Measurements from ENCODE around the gene CSMD2.

Gene CSMD2

GRCh38 chr1:33762962-33763361, 402.1 kb downstream of the CSMD2 start:
- H3K9me3 ChIP-seq (ENCODE audit: control insufficient read depth in 1 of 2, low read length in 2 of 2), result no peaks in the 10 kb centered on the region
- no peak overlapping the region for H3K27ac ChIP-seq (ENCODE audit: low read depth, low read length)
- H3K4me3 ChIP-seq (ENCODE audit: low read depth in 1 of 2, low read length in 2 of 2), result no peak overlapping the region
- no peaks in the 10 kb centered on the region for H3K4me1 ChIP-seq (ENCODE audit: control insufficient read depth in 1 of 2, insufficient read depth in 2 of 2, low read length in 2 of 2)
- H3K36me3 ChIP-seq (ENCODE audit: control insufficient read depth in 1 of 2, insufficient read depth in 2 of 2, low read length in 2 of 2), result no peaks in the 10 kb centered on the region
- no peak overlapping the region for H3K9ac ChIP-seq (ENCODE audit: low read depth in 1 of 2, low read length in 2 of 2)
- H3K27me3 ChIP-seq (ENCODE audit: control insufficient read depth in 1 of 2, insufficient read depth in 2 of 2, low read length in 2 of 2), result no peaks in the 10 kb centered on the region

GRCh38 chr1:33762109-33762830, 402.8 kb downstream of the CSMD2 start:
- H3K27me3 ChIP-seq (ENCODE audit: control insufficient read depth in 1 of 2, insufficient read depth in 2 of 2, low read length in 2 of 2), result no peaks in the 10 kb centered on the region
- H3K4me3 ChIP-seq (ENCODE audit: low read depth in 1 of 2, low read length in 2 of 2), result no peak overlapping the region
- H3K4me1 ChIP-seq (ENCODE audit: control insufficient read depth in 1 of 2, insufficient read depth in 2 of 2, low read length in 2 of 2), result no peaks in the 10 kb centered on the region
- no peaks in the 10 kb centered on the region for H3K9me3 ChIP-seq (ENCODE audit: control insufficient read depth in 1 of 2, low read length in 2 of 2)
- no peak overlapping the region for H3K9ac ChIP-seq (ENCODE audit: low read depth in 1 of 2, low read length in 2 of 2)
- no peak overlapping the region for H3K27ac ChIP-seq (ENCODE audit: low read depth, low read length)
- H3K36me3 ChIP-seq (ENCODE audit: control insufficient read depth in 1 of 2, insufficient read depth in 2 of 2, low read length in 2 of 2), result no peaks in the 10 kb centered on the region

- Histone ChIP-seq H3K9me3 (ENCODE audit: control insufficient read depth in 1 of 2, low read length in 2 of 2) (no peaks in the 10 kb centered on the region), H3K4me1 (ENCODE audit: control insufficient read depth in 1 of 2, insufficient read depth in 2 of 2, low read length in 2 of 2) (no peaks in the 10 kb centered on the region), H3K4me3 (ENCODE audit: low read depth in 1 of 2, low read length in 2 of 2) (no peak overlapping the region), H3K27ac (ENCODE audit: low read depth, low read length) (no peak overlapping the region), H3K27me3 (ENCODE audit: control insufficient read depth in 1 of 2, insufficient read depth in 2 of 2, low read length in 2 of 2) (no peaks in the 10 kb centered on the region), H3K36me3 (ENCODE audit: control insufficient read depth in 1 of 2, insufficient read depth in 2 of 2, low read length in 2 of 2) (no peaks in the 10 kb centered on the region), H3K9ac (ENCODE audit: low read depth in 1 of 2, low read length in 2 of 2) (no peak overlapping the region)
Observed at GRCh38 chr1:33758698-33759097, 406.3 kb downstream of the CSMD2 start.

GRCh38 chr1:33753087-33753856, 411.8 kb downstream of the CSMD2 start:
- Histone ChIP-seq H3K9ac (ENCODE audit: low read depth in 1 of 2, low read length in 2 of 2) (no peak overlapping the region), H3K27me3 (ENCODE audit: control insufficient read depth in 1 of 2, insufficient read depth in 2 of 2, low read length in 2 of 2) (no peaks in the 10 kb centered on the region), H3K9me3 (ENCODE audit: control insufficient read depth in 1 of 2, low read length in 2 of 2) (peaks cover 0 to 4% of the 10 kb centered on the region in 2 donors)

GRCh38 chr1:33745942-33746341, 419.1 kb downstream of the CSMD2 start:
- no peak overlapping the region for H3K9ac ChIP-seq (ENCODE audit: low read depth in 1 of 2, low read length in 2 of 2)
- no peaks in the 10 kb centered on the region for H3K27me3 ChIP-seq (ENCODE audit: control insufficient read depth in 1 of 2, insufficient read depth in 2 of 2, low read length in 2 of 2)
- no peaks in the 10 kb centered on the region for H3K36me3 ChIP-seq (ENCODE audit: control insufficient read depth in 1 of 2, insufficient read depth in 2 of 2, low read length in 2 of 2)
- no peak overlapping the region for H3K4me3 ChIP-seq (ENCODE audit: low read depth in 1 of 2, low read length in 2 of 2)
- no peak overlapping the region for H3K27ac ChIP-seq (ENCODE audit: low read depth, low read length)
- no peaks in the 10 kb centered on the region for H3K9me3 ChIP-seq (ENCODE audit: control insufficient read depth in 1 of 2, low read length in 2 of 2)
- H3K4me1 ChIP-seq (ENCODE audit: control insufficient read depth in 1 of 2, insufficient read depth in 2 of 2, low read length in 2 of 2), result no peaks in the 10 kb centered on the region

More at GRCh38 chr1:33753087-33753856, 411.8 kb downstream of the CSMD2 start:
- H3K4me3 ChIP-seq (ENCODE audit: low read depth in 1 of 2, low read length in 2 of 2), result no peak overlapping the region
- no peaks in the 10 kb centered on the region for H3K4me1 ChIP-seq (ENCODE audit: control insufficient read depth in 1 of 2, insufficient read depth in 2 of 2, low read length in 2 of 2)
- H3K36me3 ChIP-seq (ENCODE audit: control insufficient read depth in 1 of 2, insufficient read depth in 2 of 2, low read length in 2 of 2), result no peaks in the 10 kb centered on the region
- H3K27ac ChIP-seq (ENCODE audit: low read depth, low read length), result no peak overlapping the region

- no peak overlapping the region for H3K9ac ChIP-seq (ENCODE audit: low read depth in 1 of 2, low read length in 2 of 2)
- H3K27ac ChIP-seq (ENCODE audit: low read depth, low read length), result no peak overlapping the region
- H3K36me3 ChIP-seq (ENCODE audit: control insufficient read depth in 1 of 2, insufficient read depth in 2 of 2, low read length in 2 of 2), result no peaks in the 10 kb centered on the region
- H3K9me3 ChIP-seq (ENCODE audit: control insufficient read depth in 1 of 2, low read length in 2 of 2), result no peaks in the 10 kb centered on the region
- no peaks in the 10 kb centered on the region for H3K27me3 ChIP-seq (ENCODE audit: control insufficient read depth in 1 of 2, insufficient read depth in 2 of 2, low read length in 2 of 2)
- H3K4me1 ChIP-seq (ENCODE audit: control insufficient read depth in 1 of 2, insufficient read depth in 2 of 2, low read length in 2 of 2), result no peaks in the 10 kb centered on the region
- no peak overlapping the region for H3K4me3 ChIP-seq (ENCODE audit: low read depth in 1 of 2, low read length in 2 of 2)
Observed at GRCh38 chr1:33743221-33743998, 421.6 kb downstream of the CSMD2 start.

GRCh38 chr1:33742663-33743062, 422.4 kb downstream of the CSMD2 start:
- Histone ChIP-seq H3K4me1 (ENCODE audit: control insufficient read depth in 1 of 2, insufficient read depth in 2 of 2, low read length in 2 of 2) (no peaks in the 10 kb centered on the region), H3K27me3 (ENCODE audit: control insufficient read depth in 1 of 2, insufficient read depth in 2 of 2, low read length in 2 of 2) (no peaks in the 10 kb centered on the region), H3K36me3 (ENCODE audit: control insufficient read depth in 1 of 2, insufficient read depth in 2 of 2, low read length in 2 of 2) (no peaks in the 10 kb centered on the region), H3K27ac (ENCODE audit: low read depth, low read length) (no peak overlapping the region), H3K9me3 (ENCODE audit: control insufficient read depth in 1 of 2, low read length in 2 of 2) (no peaks in the 10 kb centered on the region), H3K4me3 (ENCODE audit: low read depth in 1 of 2, low read length in 2 of 2) (no peak overlapping the region), H3K9ac (ENCODE audit: low read depth in 1 of 2, low read length in 2 of 2) (no peak overlapping the region)

GRCh38 chr1:33741749-33742148, 423.3 kb downstream of the CSMD2 start:
- Histone ChIP-seq H3K4me3 (ENCODE audit: low read depth in 1 of 2, low read length in 2 of 2) (no peak overlapping the region), H3K27ac (ENCODE audit: low read depth, low read length) (no peak overlapping the region)

GRCh38 chr1:33740040-33740744, 424.8 kb downstream of the CSMD2 start:
- Histone ChIP-seq H3K9me3 (ENCODE audit: control insufficient read depth in 1 of 2, low read length in 2 of 2) (no peaks in the 10 kb centered on the region), H3K4me3 (ENCODE audit: low read depth in 1 of 2, low read length in 2 of 2) (no peak overlapping the region)

More at GRCh38 chr1:33741749-33742148, 423.3 kb downstream of the CSMD2 start:
- no peaks in the 10 kb centered on the region for H3K36me3 ChIP-seq (ENCODE audit: control insufficient read depth in 1 of 2, insufficient read depth in 2 of 2, low read length in 2 of 2)
- H3K27me3 ChIP-seq (ENCODE audit: control insufficient read depth in 1 of 2, insufficient read depth in 2 of 2, low read length in 2 of 2), result no peaks in the 10 kb centered on the region
- no peaks in the 10 kb centered on the region for H3K9me3 ChIP-seq (ENCODE audit: control insufficient read depth in 1 of 2, low read length in 2 of 2)
- H3K4me1 ChIP-seq (ENCODE audit: control insufficient read depth in 1 of 2, insufficient read depth in 2 of 2, low read length in 2 of 2), result no peaks in the 10 kb centered on the region
- no peak overlapping the region for H3K9ac ChIP-seq (ENCODE audit: low read depth in 1 of 2, low read length in 2 of 2)

More at GRCh38 chr1:33740040-33740744, 424.8 kb downstream of the CSMD2 start:
- H3K4me1 ChIP-seq (ENCODE audit: control insufficient read depth in 1 of 2, insufficient read depth in 2 of 2, low read length in 2 of 2), result no peaks in the 10 kb centered on the region
- H3K36me3 ChIP-seq (ENCODE audit: control insufficient read depth in 1 of 2, insufficient read depth in 2 of 2, low read length in 2 of 2), result no peaks in the 10 kb centered on the region
- no peak overlapping the region for H3K9ac ChIP-seq (ENCODE audit: low read depth in 1 of 2, low read length in 2 of 2)
- H3K27ac ChIP-seq (ENCODE audit: low read depth, low read length), result no peak overlapping the region
- no peaks in the 10 kb centered on the region for H3K27me3 ChIP-seq (ENCODE audit: control insufficient read depth in 1 of 2, insufficient read depth in 2 of 2, low read length in 2 of 2)

Data from duodenal mucosa (tissue), 2 donors.